ENCODE data around the gene CASP5. TPM values are rescaled to one million over a fixed set of nuclear protein-coding genes. Genes with fewer than 3 reads are reported as not detected.

Gene CASP5
- total RNA-seq, 1 experiment from 2014 or later, result not detected

- CTCF ChIA-PET, result no interaction called here
- TF ChIP-seq EZH2 (IDR thresholded peaks at IDR 0.05; ENCODE audit: low read depth) (no peak), CTCF (conservative IDR thresholded peaks at IDR 0.05) (no peak)
- peaks cover 23% of the 10 kb centered on the region for H3K4me1 ChIP-seq (replicated peaks; ENCODE audit: insufficient read depth)
- no peaks in the 10 kb centered on the region for H3K9me2 ChIP-seq (ENCODE audit: insufficient read depth)
- H3F3A ChIP-seq (ENCODE audit: insufficient read depth, low read depth), result peaks cover 10% of the 10 kb centered on the region
- H3K4me3 ChIP-seq, result no peak overlapping the region
- H3K27ac ChIP-seq, result no peak overlapping the region
- BruUV-seq (replicated peaks), result no TSS peak
- peaks cover 15% of the 10 kb centered on the region; the same call in 1 of the 2 replicates for H3K9me3 ChIP-seq (ENCODE audit: insufficient read depth, low read depth)
- POLR2A ChIA-PET (ENCODE audit: unreplicated experiment), result no interaction called here
- H2AFZ ChIP-seq, result no peak overlapping the region
- H4K20me1 ChIP-seq (ENCODE audit: insufficient read depth), result no peaks in the 10 kb centered on the region
- H3K27me3 ChIP-seq (ENCODE audit: insufficient read depth, low read depth), result no peaks in the 10 kb centered on the region
- H3K79me2 ChIP-seq (ENCODE audit: low read depth), result peaks cover 45% of the 10 kb centered on the region
- intact Hi-C loops (cut with micrococcal nuclease; ENCODE audit: unreplicated experiment), result loop anchor here (10.0 kb wide), 1 partner anchor 1438 kb away; no protein-coding TSS in a partner anchor
- peaks cover 50% of the 10 kb centered on the region for H3K36me3 ChIP-seq (ENCODE audit: low read depth)
- DNase-seq, result no peak
- no peak overlapping the region for H3K4me2 ChIP-seq
Observed at GRCh38 chr11:104962852-104963251, 60.1 kb downstream of the CASP5 start.

GRCh38 chr11:104957280-104957679 lies 65.7 kb downstream of the CASP5 start:
- ChIA-PET POLR2A (ENCODE audit: unreplicated experiment) (no interaction called here), CTCF (no interaction called here)
- peaks cover 35% of the 10 kb centered on the region for H3K36me3 ChIP-seq (ENCODE audit: low read depth)
- H3K79me2 ChIP-seq (ENCODE audit: low read depth), result peaks cover 28% of the 10 kb centered on the region
- no peak overlapping the region for H3K27ac ChIP-seq
- no peak overlapping the region for H3K4me3 ChIP-seq
- no peak overlapping the region for H3K4me2 ChIP-seq
- peaks cover 4% of the 10 kb centered on the region; the same call in 1 of the 2 replicates for H3F3A ChIP-seq (ENCODE audit: insufficient read depth, low read depth)
- no peak for TF ChIP-seq EZH2 (IDR thresholded peaks at IDR 0.05; ENCODE audit: low read depth)
- no peak for TF ChIP-seq CTCF (conservative IDR thresholded peaks at IDR 0.05)
- H3K4me1 ChIP-seq (replicated peaks; ENCODE audit: insufficient read depth), result peaks cover 10% of the 10 kb centered on the region
- H4K20me1 ChIP-seq (ENCODE audit: insufficient read depth), result no peaks in the 10 kb centered on the region; the same call in 1 of the 2 replicates
- no TSS peak for BruUV-seq (replicated peaks)
- no peaks in the 10 kb centered on the region for H3K9me3 ChIP-seq (ENCODE audit: insufficient read depth, low read depth)
- H3K9me2 ChIP-seq (ENCODE audit: insufficient read depth), result no peaks in the 10 kb centered on the region
- no peak for DNase-seq
- H2AFZ ChIP-seq, result no peak overlapping the region
- intact Hi-C loops (cut with micrococcal nuclease; ENCODE audit: unreplicated experiment), result loop anchor here (10.0 kb wide), 1 partner anchor 908 kb away; no protein-coding TSS in a partner anchor
- no peaks in the 10 kb centered on the region for H3K27me3 ChIP-seq (ENCODE audit: insufficient read depth, low read depth)

GRCh38 chr11:104956528-104956927 lies 66.4 kb downstream of the CASP5 start:
- H3K79me2 ChIP-seq (ENCODE audit: low read depth), result peaks cover 28% of the 10 kb centered on the region
- DNase-seq, result peak in 1 of 2 experiments; percentile 66
- H3K4me2 ChIP-seq, result peak overlapping the region; percentile 18; the same call in 1 of the 2 replicates
- H2AFZ ChIP-seq, result no peak overlapping the region
- H3K27ac ChIP-seq, result no peak overlapping the region
- H3K4me1 ChIP-seq (replicated peaks; ENCODE audit: insufficient read depth), result peaks cover 10% of the 10 kb centered on the region
- no peak for TF ChIP-seq CTCF (conservative IDR thresholded peaks at IDR 0.05)
- TF ChIP-seq EZH2 (IDR thresholded peaks at IDR 0.05; ENCODE audit: low read depth), result no peak
- H3K36me3 ChIP-seq (ENCODE audit: low read depth), result peaks cover 35% of the 10 kb centered on the region
- no peaks in the 10 kb centered on the region for H3K9me3 ChIP-seq (ENCODE audit: insufficient read depth, low read depth)
- H3K9me2 ChIP-seq (ENCODE audit: insufficient read depth), result no peaks in the 10 kb centered on the region
- CTCF ChIA-PET, result no interaction called here
- no TSS peak for BruUV-seq (replicated peaks)
- H3K27me3 ChIP-seq (ENCODE audit: insufficient read depth, low read depth), result no peaks in the 10 kb centered on the region
- H3K4me3 ChIP-seq, result no peak overlapping the region
- intact Hi-C loops (cut with micrococcal nuclease; ENCODE audit: unreplicated experiment), result loop anchor here (10.0 kb wide), 1 partner anchor 908 kb away; no protein-coding TSS in a partner anchor
- H4K20me1 ChIP-seq (ENCODE audit: insufficient read depth), result no peaks in the 10 kb centered on the region; the same call in 1 of the 2 replicates
- peaks cover 4% of the 10 kb centered on the region; the same call in 1 of the 2 replicates for H3F3A ChIP-seq (ENCODE audit: insufficient read depth, low read depth)
- POLR2A ChIA-PET (ENCODE audit: unreplicated experiment), result no interaction called here
